Urothelium cell line (cell line): ENCODE measurements around the gene CFAP119.

Experiments used
- DNase-seq: peaks from one replicate; pipeline ENCODE4 v3.0.0; 2011; ENCODE audit warnings: low spot score, mixed read lengths
- FAIRE-seq: peaks from 2 replicates; lab custom pipeline; 2011; peaks lifted over from hg19 to GRCh38; lab: Jason Lieb, UNC

The CFAP119 gene

DNA sequence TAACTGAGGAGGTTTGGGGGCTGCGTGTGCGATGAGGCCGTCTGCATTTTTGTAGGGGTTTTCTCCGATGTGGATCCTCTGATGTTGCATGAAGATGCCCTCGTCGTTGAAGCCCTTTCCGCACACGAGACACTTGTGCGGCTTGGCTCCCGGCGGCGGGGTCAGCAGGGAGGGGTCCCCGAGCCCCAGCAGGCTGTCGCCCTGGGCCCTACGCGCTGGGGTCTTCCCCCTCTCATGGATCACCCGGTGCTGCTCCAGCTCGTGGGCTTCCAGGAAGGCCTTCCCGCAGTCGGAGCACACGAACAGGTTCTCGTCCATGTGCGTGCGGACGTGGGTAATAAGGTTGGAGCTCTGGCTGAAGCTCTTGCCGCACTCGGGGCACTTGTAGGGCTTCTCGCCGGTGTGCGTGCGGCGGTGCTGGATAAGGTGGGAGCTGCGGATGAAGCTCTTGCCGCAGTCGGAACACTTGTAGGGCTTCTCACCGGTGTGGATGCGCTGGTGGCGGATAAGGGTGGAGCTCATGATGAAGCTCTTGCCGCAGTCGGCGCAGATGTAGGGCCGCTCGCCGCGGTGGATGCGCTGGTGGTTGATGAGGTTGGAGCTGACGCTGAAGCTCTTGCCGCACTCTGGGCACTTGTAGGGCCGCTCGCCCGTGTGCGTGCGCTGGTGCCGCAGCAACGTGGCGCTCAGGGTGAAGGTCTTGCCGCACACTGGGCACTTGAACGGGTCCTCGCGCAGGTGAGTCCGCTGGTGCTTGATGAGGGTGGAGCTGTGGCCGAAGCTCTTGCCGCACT lies 20.8 kb upstream of the CFAP119 start:
- FAIRE-seq = no peak
- no peak for DNase-seq

DNA sequence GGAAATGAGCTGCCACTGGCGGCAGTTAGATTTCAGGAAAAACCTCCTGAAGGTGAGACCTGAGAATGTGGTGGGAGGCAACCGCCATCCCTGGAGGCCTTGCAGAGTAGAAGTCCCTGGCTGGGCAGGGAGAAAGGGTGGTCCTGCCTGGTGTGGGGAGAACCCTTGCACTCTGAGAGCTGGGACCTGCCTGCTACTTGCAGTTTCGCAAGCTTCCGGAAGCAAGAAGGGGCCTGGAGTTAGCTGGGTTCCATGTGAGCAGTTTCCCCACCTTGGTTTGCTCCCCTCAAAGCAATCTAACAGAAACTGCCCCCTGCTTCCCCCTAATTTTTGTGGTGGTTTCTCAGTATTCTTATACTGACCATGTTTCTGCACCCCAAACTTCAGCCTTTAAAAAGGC lies 18.7 kb upstream of the CFAP119 start:
- no peak for FAIRE-seq

DNA sequence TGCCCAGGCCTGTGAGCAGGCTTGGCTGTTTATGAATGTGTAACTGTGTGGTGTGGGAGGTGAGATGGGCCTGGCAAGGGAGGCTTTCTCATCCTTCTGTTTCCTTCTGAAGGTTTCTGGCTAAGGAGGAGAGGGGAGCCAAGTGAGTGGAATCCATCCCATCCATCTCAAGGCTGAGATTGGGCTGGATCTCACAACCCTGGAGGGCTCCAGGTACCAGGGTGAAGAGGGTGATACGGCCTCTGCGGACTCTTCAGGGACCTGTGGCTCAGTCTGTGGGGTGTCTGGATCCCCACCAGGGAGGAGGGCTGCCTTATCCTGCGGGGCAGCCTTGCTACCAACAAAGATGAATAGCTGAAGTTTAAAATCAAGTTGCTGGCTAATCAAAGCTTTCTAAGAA lies 18.2 kb upstream of the CFAP119 start:
- no peak for DNase-seq
- no peak for FAIRE-seq

More for the DNA sequence above, 18.7 kb upstream of the CFAP119 start:
- DNase-seq = no peak

DNA sequence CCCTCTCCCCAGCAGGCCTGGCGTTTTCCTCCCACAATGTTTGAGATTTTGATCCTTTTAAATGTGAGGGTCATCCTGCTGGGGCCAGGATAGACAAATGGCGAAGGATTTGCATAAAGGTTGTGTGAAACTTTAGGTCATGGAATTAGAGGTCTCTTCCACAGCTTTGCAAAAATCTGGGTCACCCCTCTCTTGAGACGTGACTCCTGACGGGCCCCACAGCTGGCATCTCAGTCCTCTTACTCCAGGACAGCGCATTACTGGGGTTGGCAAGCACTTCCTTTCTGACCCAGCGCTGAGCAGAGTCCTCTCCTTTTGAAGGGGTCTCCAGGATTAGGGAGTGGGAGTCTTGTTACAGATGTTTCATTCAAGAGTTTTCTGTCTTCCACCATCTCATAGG lies 17.7 kb upstream of the CFAP119 start:
- DNase-seq (no peak), FAIRE-seq (no peak)

DNA sequence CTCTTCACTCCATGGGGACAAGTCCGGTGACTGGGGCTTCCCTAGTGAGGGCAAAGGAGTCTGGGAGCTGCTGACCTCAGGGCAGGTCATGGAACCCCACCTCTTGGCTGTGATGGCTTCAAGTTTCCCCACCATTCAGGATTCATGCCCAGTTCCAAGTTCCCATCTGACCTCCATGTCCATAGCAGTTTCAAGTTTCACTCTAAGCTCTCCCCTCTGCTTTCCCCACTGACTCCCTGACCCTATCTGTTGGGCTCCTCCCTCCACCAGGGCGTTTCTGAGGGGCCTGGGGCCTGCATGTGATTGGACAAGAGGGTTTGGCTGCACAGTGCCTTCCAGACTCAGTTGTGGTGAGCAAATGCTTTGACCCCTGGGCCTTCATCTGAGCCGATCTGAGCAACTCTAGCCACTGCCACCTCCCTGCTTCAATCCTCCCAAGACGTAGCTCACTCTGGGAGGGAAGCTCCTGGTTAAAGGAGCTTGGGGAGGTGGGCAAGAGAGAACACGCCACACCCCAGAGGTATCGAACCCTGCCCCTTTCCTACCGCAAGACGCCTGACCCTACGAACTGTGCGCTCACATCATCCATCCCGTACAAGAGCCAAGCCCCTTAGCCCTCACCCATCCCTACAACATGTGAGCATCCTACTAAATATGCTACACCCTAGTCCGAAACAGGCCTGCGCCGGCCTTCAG lies 16.8 kb upstream of the CFAP119 start:
- DNase-seq (no peak), FAIRE-seq (no peak)

DNA sequence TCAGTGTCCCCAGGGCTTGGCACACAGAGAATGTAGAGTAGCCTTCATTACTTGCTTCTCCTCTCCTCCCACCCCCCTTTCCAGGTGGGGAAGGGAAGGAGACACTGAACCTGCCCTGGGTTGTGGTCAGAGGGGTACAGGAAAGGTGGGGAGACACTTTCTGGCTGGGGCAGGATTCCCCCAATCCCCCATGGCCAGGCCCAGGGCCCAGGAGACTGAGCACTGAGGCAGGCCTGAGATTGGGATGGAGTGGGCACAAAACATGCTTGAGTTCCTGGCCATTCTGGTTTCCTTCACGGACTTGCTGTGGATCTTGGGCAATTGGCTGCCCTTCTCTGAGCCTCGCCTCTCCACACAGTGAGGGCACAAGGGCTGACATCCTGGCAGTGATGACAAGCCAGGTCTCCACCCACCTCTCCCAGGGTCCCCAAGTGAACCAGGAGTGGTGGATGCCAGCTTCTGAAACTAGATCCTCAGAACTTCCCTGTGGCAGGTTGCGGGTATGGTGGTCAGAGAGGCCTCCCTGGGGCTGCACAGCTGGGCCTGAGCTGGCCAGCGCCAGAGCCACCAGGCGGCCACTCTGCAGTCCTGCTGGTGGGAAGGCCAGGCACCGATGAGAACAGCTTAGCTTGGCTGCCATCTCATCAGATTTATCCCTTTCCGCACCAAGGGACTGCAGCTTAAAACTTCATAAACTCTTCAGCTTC lies 15.9 kb upstream of the CFAP119 start:
- DNase-seq (no peak), FAIRE-seq (no peak)

DNA sequence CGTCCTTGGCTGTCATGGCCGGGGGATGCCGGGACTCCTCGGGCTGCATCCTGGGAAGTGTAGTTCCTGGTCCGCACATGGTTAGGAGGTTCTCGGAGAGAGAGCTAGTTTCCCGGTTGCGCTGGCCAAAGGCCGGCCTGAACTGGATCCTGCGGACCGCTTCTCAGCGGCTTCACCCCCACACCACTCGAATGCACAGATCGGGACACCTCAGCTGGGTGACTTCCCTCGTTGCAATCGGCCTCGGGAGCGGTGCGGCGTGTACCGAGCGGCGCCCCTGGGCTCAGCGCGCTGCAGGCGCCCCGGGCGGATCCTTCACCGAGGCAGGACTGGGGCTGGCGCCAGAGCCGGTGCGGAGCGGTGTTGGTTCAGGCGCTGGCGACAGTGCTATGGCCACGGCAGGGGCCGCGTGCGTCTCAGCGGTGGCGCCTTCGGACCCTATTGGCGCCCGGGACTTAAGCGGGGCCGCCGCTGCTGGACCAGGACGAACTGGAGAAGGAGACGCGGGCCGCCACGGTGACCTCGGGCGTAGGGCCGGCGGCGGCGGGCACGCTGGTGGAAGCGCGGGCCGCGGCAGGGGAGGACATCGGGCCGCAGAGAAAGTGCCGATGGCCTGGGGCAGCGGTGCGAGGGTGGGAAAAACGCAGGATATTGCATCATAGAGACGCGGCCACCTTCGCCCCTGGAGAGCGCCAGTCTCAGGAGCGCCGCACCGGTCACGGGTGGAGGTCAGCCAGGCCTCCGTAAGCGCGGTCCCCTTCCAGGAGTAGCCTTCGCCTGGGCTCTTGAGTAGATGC lies 13.7 kb upstream of the CFAP119 start:
- FAIRE-seq = no peak
- peak; percentile 89 for DNase-seq

DNA sequence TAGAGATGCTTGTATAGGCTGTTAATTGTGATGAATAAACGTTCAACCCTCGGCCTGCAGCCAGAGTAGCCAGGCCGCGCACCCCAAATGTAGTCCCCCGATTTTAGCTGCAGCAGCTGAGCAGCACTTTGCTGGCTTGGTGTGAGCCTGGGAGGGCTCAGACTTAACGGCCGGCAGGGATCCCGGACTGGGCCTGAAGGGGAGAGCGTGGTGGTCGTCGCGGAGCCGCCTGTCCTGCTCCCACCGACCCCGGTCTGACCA lies 13.2 kb upstream of the CFAP119 start:
- DNase-seq (no peak), FAIRE-seq (no peak)

DNA sequence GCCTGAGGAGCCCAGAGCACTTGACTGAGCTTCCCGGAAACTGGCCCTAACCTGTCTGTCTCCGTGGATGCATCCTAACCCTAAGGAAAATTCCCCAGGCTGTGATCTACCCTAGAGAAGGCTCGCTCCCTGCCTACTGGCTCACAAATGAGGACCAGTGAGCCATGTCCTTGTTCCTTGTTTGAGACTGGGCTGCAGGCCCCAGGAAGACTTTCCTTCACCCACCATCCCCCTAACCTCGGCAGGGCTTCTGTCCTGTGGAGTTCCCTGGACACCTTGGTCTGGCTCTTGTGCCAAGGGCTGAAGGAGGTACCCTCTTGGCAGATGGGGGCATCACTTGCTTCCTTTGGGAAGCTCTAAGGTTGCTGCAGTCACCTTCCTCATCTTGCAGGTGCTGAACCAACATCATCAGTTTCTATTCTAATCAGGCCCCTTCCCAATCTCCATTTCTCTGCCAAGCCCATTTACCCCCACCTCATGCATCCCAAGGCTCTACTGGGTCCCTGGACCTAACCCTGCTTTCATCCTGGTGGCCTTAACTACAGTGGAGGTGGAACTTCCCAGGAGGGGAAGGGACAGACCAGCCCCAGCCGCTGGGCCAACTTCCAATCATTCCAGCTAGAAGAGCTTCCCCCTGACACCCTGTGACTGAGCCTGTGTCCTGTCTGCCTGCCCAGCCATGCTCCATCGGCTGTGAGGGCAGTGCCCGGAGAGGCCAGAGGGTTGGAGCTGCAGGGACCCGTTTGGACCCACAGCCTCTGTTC lies 12.7 kb upstream of the CFAP119 start:
- no peak for DNase-seq
- no peak for FAIRE-seq

DNA sequence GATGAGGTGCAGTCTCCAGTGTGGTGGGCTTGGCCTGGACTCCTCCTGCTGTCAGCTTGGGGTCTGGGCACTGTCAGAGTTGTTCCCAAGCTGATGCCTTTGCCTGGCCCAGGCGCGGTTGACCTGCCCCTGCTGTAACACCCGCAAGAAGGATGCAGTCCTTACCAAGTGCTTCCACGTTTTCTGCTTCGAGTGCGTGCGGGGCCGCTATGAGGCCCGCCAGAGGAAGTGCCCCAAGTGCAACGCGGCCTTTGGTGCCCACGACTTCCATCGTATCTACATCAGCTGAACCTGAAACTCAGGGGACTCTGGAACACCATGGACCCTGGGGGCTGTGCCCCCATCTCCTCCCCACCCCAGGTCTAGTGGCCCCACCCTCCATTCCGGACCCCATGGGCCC lies 12.0 kb upstream of the CFAP119 start:
- DNase-seq (no peak), FAIRE-seq (no peak)

DNA sequence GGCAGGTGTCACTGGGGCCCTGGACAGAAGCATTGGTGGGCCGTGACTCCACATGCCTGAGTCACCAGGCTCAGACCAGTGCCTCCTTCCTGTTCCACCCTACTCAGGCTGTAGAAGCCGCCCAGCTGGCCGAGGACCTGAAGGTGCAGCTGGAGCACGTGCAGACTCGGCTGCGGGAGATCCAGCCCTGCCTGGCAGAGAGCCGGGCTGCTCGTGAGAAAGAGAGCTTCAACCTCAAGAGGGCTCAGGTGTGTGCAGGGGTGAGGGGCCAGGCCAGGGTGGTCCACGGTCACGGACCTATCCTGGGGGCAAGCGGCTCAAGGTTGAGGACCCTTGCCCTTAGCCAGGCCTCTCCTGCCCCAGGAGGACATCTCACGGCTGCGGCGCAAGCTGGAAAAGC lies 9.9 kb upstream of the CFAP119 start:
- no peak for FAIRE-seq

DNA sequence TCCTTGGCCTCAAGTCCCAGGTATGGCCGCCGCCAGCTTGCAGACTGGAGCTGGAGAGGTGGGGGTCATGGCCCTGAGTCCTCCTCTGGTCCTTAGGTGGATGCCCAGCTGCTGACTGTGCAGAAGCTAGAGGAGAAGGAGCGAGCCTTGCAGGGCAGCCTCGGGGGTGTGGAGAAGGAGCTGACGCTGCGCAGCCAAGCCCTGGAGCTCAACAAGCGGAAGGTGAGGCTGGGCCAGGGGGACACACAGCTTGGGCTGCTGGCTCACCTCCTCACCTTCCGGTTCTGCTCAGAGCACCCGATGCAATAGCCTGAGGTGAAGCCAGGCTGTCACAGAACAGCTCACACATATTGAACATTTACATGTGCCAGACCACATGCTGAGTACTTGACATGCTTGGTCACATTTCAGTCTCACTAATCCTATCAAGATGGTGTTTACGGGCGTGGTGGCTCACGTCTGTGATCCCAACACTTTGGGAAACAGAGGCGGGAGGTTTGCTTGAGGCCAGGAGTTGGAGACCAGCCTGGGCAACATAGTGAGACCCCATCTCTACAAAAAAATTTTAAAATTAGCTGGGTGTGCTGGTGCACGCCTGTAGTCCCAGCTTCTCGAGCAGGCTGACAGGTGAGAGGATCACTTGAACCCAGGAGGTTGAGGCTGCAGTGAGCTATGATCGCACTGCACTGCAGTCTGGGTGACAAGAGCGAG lies 7.7 kb upstream of the CFAP119 start:
- FAIRE-seq = no peak

More for the DNA sequence above, 9.9 kb upstream of the CFAP119 start:
- DNase-seq = no peak

DNA sequence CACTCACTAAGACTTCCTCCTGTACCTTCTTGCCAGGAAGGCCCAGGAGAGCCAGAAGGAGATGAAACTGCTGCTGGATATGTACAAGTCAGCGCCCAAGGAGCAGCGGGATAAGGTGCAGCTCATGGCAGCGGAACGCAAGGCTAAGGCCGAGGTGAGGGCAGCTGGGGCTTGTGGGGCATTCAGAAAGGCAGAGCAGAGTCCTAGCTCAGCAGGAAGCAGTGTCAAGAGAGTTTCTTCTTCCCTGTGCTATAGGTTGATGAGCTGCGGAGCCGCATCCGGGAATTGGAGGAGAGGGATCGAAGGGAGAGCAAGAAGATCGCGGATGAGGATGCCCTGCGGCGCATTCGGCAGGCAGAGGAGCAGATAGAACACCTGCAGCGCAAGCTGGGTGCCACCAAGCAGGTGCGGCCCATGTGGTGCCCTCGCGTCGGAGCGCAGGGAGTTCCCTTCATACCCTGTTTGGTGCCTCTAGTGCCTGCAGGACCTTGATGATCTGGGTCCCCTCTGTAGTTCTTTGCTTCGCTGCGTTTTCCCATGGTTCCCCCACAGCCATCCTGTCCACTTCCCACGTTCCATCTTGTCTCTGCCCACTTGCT lies 6.8 kb upstream of the CFAP119 start:
- FAIRE-seq (no peak), DNase-seq (no peak)

More for the DNA sequence above, 7.7 kb upstream of the CFAP119 start:
- no peak for DNase-seq

DNA sequence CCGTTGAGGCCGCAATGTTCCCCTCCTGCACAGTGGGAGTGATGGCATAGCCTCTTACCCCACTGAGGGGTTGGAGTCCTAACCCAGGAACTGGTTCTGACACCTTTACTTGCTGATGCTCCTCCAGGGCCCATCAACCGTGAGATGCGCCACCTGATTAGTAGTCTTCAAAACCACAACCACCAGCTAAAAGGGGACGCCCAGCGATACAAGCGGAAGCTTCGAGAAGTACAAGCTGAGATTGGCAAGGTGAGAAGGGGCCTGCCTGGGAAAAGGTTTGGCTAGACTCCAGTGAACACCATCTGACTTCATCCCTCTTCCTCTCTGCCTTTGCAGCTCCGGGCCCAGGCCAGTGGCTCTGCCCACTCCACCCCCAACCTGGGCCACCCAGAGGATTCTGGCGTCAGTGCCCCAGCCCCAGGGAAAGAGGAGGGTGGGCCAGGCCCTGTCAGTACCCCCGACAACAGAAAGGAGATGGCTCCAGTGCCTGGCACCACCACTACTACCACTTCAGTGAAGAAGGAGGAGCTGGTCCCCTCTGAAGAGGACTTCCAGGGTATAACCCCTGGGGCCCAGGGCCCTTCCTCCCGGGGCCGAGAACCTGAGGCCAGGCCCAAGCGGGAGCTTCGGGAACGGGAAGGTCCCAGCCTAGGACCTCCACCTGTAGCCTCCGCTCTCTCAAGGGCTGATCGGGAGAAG lies 6.1 kb upstream of the CFAP119 start:
- FAIRE-seq = no peak
- DNase-seq = no peak

DNA sequence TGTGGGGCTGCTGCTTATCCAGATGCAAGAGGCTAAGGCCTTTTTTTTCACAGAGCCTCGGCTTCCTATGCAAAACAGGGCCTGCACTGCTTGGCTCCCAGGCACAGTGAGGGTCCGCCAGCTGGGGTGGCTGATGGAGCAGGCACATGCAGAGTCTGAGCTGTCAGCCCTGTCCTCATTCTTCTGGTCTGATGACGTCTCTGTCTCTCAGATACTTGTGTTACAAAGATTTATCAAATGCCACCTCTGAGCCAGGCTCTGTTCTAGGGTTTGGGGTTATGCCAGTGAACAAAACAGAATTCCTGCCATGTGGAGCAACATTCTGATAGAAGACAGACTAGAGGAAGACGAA lies 5.0 kb upstream of the CFAP119 start:
- no peak for DNase-seq
- FAIRE-seq = no peak

DNA sequence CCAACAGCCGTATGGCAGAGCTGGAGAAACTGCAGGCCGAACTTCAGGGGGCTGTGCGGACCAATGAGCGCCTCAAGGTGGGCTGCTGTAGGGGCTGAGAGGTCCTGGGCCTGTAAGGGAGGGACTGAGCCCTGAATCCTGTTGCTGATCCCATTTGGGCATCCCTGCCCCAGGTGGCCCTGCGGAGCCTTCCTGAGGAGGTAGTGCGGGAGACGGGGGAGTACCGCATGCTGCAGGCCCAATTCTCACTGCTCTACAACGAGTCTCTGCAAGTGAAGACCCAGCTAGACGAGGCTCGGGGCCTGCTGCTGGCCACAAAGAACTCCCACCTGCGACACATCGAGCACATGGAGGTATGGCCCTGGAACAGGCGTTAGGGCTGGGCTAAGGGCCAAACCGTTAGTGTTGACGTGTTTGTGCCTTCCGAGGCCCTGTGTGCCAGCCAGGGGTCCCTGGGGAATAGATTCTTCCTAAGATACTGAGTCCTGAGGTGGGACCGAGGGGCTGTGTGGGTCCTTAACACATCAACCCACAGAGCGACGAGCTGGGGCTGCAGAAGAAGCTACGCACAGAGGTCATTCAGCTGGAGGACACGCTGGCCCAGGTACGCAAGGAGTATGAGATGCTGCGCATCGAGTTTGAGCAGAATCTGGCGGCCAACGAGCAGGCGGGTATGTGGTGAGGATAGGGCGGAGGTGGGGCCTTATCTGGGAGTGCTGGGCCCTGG lies 4.5 kb upstream of the CFAP119 start:
- DNase-seq = no peak
- FAIRE-seq = no peak

DNA sequence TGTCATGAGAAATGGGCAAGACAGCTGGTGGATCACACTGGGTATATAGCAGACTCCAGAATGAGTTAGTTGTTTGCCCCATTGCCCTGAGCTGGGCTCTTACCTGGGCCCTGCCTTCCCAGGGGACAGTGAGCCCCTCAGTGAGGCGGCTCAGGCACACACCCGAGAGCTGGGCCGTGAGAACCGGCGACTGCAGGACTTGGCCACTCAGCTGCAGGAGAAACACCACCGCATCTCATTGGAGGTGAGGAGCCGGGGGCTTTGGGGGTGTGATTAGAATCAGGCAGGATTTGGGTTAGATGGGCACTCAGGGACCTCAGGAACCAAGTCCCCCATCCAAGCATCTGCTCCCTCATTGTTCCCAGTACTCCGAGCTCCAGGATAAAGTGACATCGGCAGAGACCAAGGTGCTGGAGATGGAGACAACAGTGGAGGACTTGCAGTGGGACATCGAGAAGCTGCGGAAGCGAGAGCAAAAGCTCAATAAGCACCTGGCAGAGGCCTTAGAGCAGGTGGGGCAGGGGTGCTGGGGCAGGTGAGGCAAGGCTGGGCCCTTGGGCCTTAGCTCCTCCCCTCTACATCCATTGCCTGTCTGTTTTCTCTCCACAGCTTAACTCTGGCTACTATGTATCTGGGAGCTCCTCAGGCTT lies 3.1 kb upstream of the CFAP119 start:
- DNase-seq (no peak), FAIRE-seq (no peak)

DNA sequence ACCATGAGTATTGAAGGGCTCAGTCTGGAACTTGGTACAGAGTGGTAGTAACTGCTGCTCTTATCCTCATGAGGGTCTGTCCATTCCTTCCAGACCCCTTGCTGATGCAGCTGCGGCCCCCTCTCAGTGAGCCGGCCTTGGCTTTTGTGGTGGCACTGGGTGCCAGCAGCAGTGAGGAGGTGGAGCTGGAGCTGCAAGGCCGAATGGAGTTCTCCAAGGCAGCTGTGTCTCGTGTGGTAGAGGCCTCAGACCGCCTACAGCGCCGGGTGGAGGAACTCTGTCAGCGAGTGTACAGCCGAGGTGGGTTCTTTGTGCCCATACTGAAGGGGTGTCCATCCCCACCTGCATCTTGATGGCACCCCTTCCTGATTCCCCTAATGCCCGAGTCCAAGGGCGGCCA lies 2.2 kb upstream of the CFAP119 start:
- DNase-seq (no peak), FAIRE-seq (no peak)
